Stimulated activated CD8-positive, alpha-beta memory T cell treated with anti-CD3 and anti-CD28 coated beads, Interleukin-4, amount 100 ng/mL, for 48 hours (primary cell): ENCODE data around the gene DNAJC5.
"Not testable (repeated sequence)": the region's sequence is repeated elsewhere in the genome, so short reads cannot be mapped to it uniquely, and the experiment has no call there.

ENCODE experiments used
- DNase-seq: peaks from one replicate; pipeline ENCODE4 v3.0.0-alpha.2; 2020

The DNAJC5 gene

GRCh38 chr20:63861981-63862901, 32.7 kb upstream of the DNAJC5 start:
- DNase-seq, result no peak

- no peak for DNase-seq
Measured at GRCh38 chr20:63863021-63863797, 31.7 kb upstream of the DNAJC5 start.

- DNase-seq, result peak; percentile 83
Measured at GRCh38 chr20:63863798-63864544, 31.0 kb upstream of the DNAJC5 start.

- DNase-seq, result peak; percentile 47
Measured at GRCh38 chr20:63864545-63864977, 30.4 kb upstream of the DNAJC5 start.

GRCh38 chr20:63864978-63865640, 29.8 kb upstream of the DNAJC5 start, which contains the start of gene TPD52L2:
Gene TPD52L2 (plus strand): TSS chr20:63865270. CDS start chr20:63865366, 96 bp downstream.
- peak; percentile 98 for DNase-seq

GRCh38 chr20:63867042-63867441, 27.9 kb upstream of the DNAJC5 start:
- DNase-seq, result not testable (repeated sequence)

GRCh38 chr20:63868264-63868663, 26.7 kb upstream of the DNAJC5 start:
- DNase-seq, result no peak

GRCh38 chr20:63873477-63873971, 21.4 kb upstream of the DNAJC5 start:
- DNase-seq, result peak; percentile 64

- DNase-seq, result not testable (repeated sequence)
Measured at GRCh38 chr20:63874241-63874640, 20.7 kb upstream of the DNAJC5 start.

GRCh38 chr20:63876489-63877036, 18.4 kb upstream of the DNAJC5 start:
- DNase-seq, result no peak

- no peak for DNase-seq
Measured at GRCh38 chr20:63877755-63878470, 17.0 kb upstream of the DNAJC5 start.

- no peak for DNase-seq
Measured at GRCh38 chr20:63878899-63879663, 15.8 kb upstream of the DNAJC5 start.

- not testable (repeated sequence) for DNase-seq
Measured at GRCh38 chr20:63880901-63881300, 14.0 kb upstream of the DNAJC5 start.

- DNase-seq, result no peak
Measured at GRCh38 chr20:63881451-63882226, 13.3 kb upstream of the DNAJC5 start.

GRCh38 chr20:63882257-63883200, 12.4 kb upstream of the DNAJC5 start:
- DNase-seq, result no peak

- DNase-seq, result no peak
Measured at GRCh38 chr20:63883201-63883593, 11.7 kb upstream of the DNAJC5 start.

GRCh38 chr20:63884506-63885263, 10.2 kb upstream of the DNAJC5 start:
- no peak for DNase-seq
